ENCODE data around the gene FNDC11.

The FNDC11 gene

GRCh38 chr20:63553933-63554290 lies at the start of gene FNDC11:
TSS of gene FNDC11 (plus strand) at chr20:63554159. CDS start at chr20:63555664, 1,505 bp downstream.
- no peak for TF ChIP-seq CTCF (IDR thresholded peaks at IDR 0.05; ENCODE audit: low read depth, low read length, missing control alignments)
- peak within 1 kb of the TSS; percentile 47 for H3K4me3 ChIP-seq (ENCODE audit: low read depth, low read length)
- DNase-seq (ENCODE audit: low read depth): no peak

GRCh38 chr20:63504642-63505041 lies 49.3 kb upstream of the FNDC11 start:
- DNase-seq (ENCODE audit: low read depth): no peak
- TF ChIP-seq CTCF (IDR thresholded peaks at IDR 0.05; ENCODE audit: low read depth, low read length, missing control alignments): no peak
- no peak overlapping the region for H3K4me3 ChIP-seq (ENCODE audit: low read depth, low read length)

GRCh38 chr20:63505281-63505680 lies 48.7 kb upstream of the FNDC11 start:
- H3K4me3 ChIP-seq (ENCODE audit: low read depth, low read length): no peak overlapping the region
- no peak for TF ChIP-seq CTCF (IDR thresholded peaks at IDR 0.05; ENCODE audit: low read depth, low read length, missing control alignments)
- DNase-seq (ENCODE audit: low read depth): no peak

- no peak for TF ChIP-seq CTCF (IDR thresholded peaks at IDR 0.05; ENCODE audit: low read depth, low read length, missing control alignments)
- H3K4me3 ChIP-seq (ENCODE audit: low read depth, low read length): no peak overlapping the region
- DNase-seq (ENCODE audit: low read depth): no peak
These were observed 48.2 kb upstream of the FNDC11 start for GRCh38 chr20:63505723-63506122.

- TF ChIP-seq CTCF (IDR thresholded peaks at IDR 0.05; ENCODE audit: low read depth, low read length, missing control alignments): no peak
- no peak for DNase-seq (ENCODE audit: low read depth)
- H3K4me3 ChIP-seq (ENCODE audit: low read depth, low read length): no peak overlapping the region
These were observed 46.7 kb upstream of the FNDC11 start for GRCh38 chr20:63507083-63507743.

- TF ChIP-seq CTCF (IDR thresholded peaks at IDR 0.05; ENCODE audit: low read depth, low read length, missing control alignments): no peak
- DNase-seq (ENCODE audit: low read depth): no peak
- no peak overlapping the region for H3K4me3 ChIP-seq (ENCODE audit: low read depth, low read length)
These were observed 45.7 kb upstream of the FNDC11 start for GRCh38 chr20:63508072-63508768.

Measured in GM12864 (cell line).